Measurements from ENCODE around the gene ESPL1. TPM values are rescaled to one million over a fixed set of nuclear protein-coding genes. Genes with fewer than 3 reads are reported as not detected.

ESPL1 gene
- polyA plus RNA-seq, 3 donors = 8.0 to 9.4 (median 9.4) TPM

DNA sequence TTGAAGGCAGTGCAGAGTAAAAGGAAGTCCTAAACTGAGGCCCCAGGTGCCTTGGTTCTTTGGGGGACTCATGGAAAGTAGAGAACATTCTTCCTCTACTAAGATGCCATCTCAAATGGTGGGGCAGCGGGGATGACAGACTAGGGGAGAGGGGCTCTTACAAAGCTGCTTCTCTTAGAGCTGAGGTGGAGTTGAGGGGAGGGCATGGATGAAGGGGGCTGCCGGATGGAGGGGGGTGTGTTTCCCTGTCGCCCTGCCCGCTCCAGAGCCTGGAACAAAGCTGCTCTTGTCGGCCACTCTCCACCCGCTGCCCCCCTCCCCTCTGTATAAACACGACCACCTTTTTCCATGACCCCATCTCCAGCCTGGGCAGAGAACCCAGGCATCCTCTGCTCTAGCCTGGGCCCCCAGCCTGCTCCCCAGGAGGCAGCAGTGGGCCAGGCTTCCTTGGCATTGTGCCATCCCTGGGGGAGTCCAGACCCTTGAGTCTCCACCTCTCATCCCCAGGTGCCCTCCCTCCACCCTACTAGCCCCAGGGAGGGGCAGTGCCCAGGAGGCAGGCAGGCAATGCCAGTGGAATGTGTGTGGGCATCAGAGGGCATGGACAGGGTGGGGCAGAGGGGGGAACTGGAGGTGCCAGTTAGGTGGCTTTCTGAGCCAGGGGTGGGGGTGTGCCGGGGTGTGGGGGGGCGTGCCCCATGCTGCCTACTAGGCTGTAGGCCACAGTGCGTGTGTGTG is 37.8 kb upstream of the ESPL1 start:
- DNase-seq (ENCODE audit: low read depth in 3 of 3, low spot score in 2 of 3) = no peak

DNA sequence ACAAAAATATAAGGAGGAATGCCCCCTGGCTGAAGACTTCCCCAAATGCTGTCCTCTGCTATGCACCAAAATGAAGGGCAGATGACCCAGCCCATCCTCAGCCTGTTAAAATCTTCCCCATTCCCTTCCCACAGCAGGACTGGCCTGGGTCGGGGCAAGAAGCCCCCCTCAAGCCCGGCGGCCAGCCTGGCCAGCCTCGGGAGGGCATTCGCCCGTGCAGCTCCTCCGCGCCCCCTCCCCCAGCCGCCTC is 36.5 kb upstream of the ESPL1 start:
- no peak for DNase-seq (ENCODE audit: low read depth in 3 of 3, low spot score in 2 of 3)

DNA sequence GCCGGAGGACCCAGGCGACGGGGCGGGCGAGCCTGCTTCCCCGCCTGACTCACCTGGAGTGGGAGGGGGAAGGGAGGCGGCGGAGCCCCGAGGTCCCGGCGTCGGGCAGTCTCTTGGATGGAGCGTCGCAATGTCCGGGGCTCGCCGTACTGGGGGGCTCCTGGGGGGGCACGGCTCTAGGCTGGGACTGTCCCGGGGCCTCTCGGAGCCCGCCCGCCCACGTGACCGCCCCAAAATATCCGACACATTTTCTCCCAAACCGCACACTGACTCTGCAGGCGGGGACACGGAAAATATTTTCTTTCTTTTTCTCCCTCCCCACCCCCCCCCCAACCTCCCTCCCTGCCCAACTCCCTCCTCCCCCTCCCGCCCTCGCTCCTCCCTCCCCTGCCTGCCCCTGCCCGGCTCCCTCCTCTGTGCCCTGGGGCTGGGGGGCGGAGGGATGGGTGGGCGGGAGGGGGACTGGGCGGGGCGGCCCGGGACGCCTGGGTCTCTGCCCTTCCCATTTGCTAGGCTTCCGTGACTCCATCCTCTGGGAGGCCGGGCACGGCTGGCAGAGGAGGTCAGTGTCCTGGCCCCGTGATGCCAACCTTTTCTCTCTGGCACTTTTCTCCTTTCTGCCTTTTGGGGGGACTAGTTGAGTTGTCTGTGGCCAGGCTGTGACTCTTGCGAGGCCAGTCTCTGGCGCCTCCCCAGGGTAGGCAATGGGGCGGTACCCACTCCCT is 36.0 kb upstream of the ESPL1 start, which contains the start of gene RARG:
Gene RARG, minus strand, starts transcription at position 289 of the 725 bp plus-strand sequence. CDS start 4,664 bp downstream, outside the sequence.
- no peak for DNase-seq (ENCODE audit: low read depth in 3 of 3, low spot score in 2 of 3)

DNA sequence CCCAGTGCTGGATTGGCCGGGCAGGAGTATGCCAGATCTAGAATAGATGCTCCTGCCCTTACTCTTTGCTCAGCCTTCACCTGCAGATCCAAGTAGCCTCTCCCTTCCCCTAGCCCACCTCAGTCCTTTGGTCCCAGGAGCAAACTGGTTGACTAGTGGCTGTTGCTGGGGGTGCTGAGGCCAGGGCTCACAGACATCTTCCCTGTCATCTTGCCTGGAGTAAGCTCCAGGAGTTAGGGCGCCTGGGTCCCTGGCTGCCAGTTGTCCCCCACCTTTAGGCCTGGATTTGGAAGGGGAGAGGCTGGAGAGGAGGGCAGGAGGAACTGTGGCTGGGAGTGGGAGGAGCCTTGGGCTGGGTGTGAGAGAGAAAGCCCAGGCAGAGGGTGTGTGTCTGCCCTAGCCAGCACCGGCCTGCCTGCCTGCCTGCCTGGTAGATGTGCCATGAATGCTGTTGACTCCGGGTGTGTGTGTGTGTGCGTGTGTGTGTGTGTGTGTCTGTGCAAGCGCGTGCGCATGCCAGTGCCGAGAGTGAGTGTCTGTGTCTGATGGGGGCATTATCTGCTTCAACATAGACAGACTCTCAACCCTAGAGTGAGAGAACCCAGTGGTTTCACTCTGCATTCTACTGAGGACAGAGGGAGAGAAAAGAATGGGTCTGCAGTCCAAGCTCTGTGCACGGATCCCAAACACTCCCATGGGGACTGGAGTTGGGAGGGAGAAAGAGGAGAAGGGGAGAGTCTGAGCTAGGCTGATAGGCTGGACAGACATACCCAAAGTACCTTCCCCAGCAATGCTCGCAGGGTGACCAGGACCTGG is 35.2 kb upstream of the ESPL1 start:
- no peak for DNase-seq (ENCODE audit: low read depth in 3 of 3, low spot score in 2 of 3)

DNA sequence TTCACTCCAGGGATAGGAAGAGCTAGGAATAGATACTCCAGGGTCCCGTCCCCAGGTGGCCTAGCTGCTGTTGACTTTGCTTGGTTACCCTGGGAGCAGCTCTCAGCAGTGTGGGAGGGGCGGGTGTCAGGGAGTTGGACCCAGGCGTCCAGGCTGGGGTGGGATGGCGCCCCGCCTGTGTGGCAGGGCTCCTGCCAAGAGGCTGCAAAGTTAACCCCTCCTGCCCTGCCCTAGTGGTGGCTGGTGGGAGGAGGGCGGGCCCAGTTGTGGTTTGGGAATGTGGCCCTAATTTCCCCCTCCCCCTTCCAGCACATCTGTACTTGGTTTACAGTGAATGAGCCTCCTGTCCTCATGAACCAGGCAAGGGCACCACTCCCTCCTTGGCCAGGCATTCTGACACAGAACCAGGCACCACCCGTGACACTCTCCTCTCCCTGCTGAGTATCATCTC is 34.4 kb upstream of the ESPL1 start:
- no peak for DNase-seq (ENCODE audit: low read depth in 3 of 3, low spot score in 2 of 3)

DNA sequence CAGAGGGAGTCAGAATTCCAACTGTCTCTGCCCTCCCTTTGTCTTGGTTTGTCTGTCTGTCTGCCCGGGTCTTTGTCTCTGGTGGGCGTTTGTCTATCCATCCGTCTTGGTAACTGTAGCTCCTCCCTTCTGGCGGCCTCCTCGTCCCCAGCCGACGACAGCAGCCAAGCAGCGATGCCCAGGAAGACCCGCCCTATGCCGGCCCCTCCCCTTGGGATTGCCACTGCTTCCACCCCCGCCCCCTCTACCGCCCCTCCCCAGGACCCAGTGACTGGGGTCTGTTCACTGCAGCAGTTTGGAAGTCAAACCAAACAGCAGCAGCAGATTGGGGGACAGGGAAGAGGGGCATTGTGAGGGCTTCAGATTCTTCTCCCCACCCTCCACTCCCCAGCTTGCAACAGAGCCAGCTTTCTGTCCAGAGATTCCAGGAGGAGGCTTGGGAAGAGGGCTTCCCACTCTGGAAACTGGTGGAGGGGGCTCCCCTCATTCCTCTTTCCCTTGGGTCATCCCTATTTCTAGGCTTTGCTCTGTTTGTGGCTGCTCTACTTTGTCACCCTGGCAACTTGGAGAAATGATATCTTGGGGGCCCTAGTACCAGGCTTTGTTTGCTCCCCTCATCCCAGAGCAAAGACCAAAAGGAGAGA is 33.7 kb upstream of the ESPL1 start:
- DNase-seq (ENCODE audit: low read depth in 3 of 3, low spot score in 2 of 3) = no peak

DNA sequence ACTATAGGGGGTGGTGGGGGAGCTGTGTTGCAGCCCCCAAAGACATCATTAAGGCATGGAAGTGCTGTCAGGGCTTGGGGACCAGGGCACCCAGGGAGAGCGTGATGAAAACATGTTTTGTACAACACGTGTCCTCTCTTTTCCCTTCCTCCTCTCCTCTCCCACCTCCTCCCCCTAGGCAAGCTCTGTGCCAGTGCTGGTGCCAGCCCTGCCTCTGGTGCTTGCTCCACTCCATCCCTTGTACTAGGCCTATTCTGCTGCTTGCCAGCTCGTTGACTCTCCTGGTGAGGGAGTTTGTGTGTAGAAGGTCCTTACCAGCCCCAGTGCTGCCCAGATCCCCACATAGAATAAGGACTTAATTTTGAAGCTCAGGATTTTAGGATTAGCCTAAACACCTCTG is 32.9 kb upstream of the ESPL1 start:
- DNase-seq (ENCODE audit: low read depth in 3 of 3, low spot score in 2 of 3) = no peak

DNA sequence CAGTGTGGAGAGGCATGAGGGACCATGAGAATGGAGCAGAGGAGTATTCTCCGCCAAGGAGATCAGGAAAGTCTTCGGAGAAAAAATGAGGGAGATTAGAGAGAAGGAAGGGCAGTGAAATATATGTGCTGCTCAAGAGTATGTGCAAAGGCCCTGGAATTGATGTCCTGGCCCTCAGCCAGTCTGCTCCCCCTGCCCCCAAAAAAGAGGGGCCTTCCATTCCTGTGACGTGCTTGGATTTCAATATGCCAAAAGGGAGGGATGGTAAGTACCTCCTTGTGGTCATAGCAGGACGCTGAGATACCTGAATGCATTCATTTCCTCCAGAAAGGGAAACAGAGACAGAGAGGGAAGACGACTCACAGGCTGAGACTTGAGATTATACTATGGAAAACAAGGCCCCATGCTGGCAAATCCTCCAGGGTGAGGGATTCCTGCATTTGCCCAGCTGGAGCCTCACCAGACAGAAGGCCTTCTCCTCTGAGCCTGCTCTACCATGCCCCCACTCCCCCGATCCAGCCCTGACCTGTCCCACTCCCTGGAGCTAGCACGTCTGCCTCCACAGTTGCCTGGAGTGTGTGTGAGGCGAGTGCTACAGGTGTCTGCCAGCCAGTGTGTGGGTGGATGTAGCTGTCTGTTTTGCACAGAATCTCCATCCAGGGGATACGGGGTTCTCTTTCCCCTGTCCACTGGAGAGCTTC is 32.2 kb upstream of the ESPL1 start:
- DNase-seq (ENCODE audit: low read depth in 3 of 3, low spot score in 2 of 3) = no peak

DNA sequence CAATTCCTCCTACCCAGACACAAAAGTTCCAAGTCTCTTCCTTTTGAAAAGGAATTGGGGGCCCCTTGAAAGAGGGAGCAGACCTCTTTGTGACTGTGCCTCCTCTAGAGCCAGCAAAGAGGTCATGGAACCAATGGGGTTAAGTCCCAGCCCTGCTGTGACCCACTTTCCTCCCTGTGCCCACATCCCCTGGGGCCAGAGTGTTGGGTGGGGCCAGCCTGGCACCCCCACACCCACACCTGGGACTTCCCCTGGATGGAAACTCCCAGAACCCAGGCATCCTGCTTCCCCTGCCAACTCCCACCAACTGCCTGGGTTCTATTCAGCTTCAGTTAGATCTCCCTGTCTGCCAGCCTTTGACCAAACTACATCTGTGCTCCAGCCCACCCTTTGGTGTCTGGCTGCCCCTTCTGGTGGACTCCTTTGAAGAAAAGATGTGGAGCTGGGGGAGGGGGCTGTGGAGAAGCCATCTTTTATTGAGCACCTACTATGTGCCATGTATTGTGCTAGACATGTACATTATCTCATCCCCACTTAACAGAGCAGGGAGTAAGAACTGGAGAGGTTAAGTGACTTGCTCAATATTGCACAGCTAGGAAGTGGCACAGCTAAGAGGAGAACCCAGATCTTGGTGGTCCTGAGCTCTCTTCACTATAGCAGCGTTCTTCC is 31.5 kb upstream of the ESPL1 start:
- DNase-seq (ENCODE audit: low read depth in 3 of 3, low spot score in 2 of 3) = no peak

DNA sequence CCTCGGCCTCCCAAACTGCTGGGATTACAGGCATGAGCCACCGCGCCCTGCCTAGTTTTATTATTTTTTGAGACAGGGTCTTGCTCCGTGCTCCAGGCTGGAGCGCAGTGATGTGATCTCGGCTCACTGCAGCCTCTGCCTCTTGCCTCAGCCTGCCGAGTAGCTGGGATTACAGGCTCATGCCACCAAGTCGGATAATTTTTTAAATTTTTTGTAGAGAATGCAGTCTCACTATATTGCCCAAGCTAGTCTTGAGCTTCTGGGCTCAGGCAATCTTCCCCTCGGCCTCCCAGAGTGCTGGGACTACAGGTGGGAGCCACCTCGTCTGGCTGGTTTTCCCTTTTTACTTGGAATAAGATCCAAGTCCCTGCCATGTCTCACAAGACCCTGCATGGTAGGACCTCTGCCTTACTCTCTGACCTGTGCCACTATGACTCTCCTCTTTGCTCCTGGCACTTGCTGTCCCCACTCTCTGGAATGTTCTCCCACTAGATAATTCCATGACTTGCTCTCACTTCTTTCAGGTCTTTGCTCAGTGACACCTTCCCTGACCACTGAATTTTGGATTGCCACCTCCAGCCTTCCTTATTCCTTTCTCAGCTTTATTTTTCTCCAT is 28.3 kb upstream of the ESPL1 start:
- DNase-seq (ENCODE audit: low read depth in 3 of 3, low spot score in 2 of 3) = no peak

DNA sequence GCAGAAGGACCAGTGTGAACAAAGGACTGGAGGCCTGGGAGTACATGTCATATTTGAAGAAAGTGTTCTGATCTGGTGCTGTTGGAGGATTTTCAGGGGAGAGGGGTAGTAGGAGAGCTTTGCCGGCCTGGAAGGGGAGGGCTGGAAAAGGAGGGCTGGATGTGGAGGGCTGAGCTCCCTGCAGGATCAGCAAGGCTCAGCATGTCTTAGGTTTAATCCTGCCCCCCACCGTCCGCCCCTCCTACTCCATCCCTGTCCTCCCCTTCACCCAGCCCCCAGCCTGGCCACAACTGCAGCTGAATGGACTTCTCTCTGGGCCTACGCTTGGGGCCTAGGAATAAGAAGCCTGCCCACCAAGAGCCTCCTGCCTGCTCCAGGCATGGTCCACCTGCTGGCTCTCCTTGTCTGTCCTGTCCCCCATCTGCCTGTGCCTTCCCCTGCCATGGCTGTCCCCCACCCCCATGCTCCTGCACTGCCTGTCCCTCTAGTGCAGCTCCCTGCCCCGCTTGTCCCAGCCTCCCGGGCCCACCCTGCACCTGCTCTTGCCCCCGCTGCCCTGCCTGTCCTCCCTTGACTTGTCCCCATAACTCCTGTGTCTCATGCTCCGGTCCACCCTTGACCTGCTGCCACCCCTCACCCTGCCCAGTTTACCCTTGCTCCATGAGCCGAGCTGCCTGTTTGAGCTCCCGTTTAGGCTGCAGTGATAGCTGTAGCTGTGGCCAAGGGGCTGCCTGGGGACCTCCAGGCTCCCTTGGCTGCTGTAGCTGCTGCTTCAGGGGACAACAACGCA is 26.3 kb upstream of the ESPL1 start:
- no peak for DNase-seq (ENCODE audit: low read depth in 3 of 3, low spot score in 2 of 3)

DNA sequence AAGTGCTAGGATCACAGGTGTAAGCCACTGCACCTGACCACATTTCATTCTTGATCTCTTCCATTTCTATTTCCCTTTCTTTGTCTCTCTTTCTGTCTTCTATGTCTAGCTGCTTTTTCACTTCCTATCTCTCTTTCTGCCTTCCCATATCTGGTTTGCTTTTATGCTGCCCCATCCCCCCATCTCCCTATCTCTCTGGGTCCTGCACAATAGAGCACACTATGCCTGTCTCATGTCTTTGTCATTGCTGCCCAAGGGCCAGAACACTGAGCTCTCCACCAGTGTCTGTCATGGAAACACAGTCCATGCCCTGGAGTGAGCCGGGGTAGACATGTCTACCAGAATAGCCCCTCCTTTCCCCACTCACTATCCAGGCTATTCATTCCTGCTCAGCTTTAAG is 23.8 kb upstream of the ESPL1 start:
- DNase-seq (ENCODE audit: low read depth in 3 of 3, low spot score in 2 of 3) = no peak

DNA sequence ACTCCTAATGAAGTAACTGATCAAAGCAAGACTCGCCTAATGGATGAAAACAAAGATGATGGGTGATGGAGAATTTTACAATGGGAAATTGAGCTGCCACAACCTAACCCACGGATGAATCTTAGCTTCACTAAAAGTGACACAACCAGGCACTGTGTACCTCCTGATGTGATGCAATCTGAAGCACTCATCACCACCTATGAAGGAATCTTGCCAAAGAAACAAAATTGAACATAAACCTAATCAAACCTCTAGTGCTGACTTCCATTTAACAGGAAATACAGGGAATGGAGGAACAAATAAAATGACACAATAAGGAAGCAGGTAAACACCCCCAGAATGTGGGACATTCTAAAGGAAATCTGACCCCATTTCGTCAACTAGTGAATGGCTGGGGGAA is 22.8 kb upstream of the ESPL1 start:
- no peak for DNase-seq (ENCODE audit: low read depth in 3 of 3, low spot score in 2 of 3)

DNA sequence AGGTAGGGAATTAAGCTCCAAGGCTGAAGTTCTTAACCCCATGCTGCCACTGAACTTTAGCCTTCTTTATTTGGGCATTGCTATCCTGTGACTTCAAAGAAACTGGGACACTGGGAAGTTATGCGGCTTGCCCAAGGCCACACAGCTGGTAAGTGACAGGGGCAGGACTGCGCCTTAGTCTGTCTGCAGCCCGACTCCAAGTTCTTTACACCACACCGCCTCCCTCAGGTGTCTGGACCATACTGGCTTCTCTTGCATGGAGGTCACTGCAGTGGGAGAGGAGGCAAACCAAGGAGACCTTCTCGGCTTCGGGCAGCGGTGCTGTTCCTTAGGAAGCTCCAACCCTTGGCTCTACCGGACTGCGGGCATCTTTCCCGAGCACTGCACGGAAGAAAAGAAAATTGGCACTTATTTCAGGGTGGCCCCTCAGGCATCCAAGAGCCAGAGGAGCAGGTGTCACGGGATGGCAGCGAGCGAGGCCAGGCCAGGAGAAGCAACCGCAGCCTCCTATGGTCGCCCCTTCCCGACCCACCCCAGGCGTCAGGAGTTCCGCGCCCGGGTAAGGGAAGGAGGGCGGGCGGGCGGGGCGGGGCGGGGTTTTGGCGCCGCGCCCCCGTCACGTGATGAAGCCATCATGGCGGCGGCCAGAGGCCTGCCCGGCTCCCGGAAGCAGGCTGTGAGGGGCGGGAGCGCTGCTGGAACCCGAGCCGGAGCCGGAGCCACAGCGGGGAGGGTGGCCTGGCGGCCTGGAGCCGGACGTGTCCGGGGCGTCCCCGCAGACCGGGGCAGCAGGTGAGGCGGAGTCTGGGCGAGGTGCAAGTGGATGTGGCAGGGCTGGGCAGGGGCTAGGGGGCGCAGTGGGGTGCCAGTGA is 16.4 kb upstream of the ESPL1 start:
- no peak for DNase-seq (ENCODE audit: low read depth in 3 of 3, low spot score in 2 of 3)

DNA sequence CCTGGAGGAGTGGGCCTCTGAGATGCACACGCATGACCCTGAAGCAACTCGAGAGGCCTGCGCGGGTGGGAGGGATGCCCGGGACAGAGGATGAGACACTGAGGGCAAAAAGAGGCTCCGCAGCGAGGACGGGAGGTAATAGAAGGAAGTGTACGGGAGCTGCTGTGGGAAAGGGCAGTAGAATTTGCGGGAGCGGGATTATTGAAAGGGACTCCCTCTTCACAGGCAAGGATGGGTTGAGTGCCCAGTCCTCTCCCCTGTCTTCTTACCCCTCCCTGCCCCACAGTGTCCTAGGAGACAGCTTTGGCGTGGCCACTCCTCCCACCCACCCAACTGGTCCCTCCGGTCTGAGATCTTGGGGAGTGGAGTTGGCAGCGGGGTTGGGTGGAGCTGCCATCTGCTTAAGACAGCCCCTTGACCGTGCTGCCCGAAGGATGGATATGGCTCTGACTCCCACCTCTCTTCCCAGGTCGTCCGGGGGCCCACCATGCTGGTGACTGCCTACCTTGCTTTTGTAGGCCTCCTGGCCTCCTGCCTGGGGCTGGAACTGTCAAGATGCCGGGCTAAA is 15.7 kb upstream of the ESPL1 start:
- DNase-seq (ENCODE audit: low read depth in 3 of 3, low spot score in 2 of 3) = no peak

DNA sequence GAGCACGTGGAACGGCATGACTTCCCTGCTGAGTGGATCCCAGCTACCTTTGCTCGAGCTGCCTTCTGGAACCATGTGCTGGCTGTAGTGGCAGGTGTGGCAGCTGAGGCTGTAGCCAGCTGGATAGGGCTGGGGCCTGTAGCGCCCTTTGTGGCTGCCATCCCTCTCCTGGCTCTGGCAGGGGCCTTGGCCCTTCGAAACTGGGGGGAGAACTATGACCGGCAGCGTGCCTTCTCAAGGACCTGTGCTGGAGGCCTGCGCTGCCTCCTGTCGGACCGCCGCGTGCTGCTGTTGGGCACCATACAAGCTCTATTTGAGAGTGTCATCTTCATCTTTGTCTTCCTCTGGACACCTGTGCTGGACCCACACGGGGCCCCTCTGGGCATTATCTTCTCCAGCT is 14.8 kb upstream of the ESPL1 start:
- DNase-seq (ENCODE audit: low read depth in 3 of 3, low spot score in 2 of 3) = no peak

DNA sequence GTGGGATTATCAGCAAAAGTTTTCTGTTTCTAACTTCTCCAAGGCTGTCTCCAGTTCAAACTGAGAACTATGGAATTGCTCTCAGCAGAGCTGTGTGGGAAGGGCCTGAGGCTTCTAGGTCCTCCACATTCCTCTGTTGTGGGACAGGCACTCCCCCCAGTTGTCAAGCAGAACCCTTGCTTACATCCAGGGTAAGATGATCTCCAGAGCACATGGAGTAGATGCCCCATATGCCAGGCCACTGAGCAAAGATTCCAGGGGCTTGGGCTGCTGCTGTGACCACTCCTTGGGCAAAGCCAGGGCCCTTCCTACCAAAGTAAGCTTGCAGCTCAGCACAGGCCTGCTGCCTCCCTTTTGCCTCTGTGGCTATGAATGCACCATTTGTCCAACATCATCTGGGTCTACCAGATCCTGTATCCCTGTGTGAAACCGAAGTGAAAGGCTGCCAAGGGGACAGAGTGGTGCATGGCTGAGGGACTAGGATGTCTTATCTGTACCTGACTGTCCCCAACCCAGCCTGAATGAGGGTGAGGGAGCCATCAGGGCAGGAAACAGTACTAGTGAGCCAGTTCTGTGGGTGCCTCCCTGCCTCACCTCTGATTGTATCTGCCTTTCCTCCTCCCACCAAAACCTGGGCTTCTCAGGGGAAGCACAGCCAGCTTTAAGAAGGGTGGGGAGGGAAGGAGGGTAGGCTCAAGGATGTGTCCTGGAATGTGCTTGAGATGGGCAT is 13.1 kb upstream of the ESPL1 start:
- DNase-seq (ENCODE audit: low read depth in 3 of 3, low spot score in 2 of 3) = no peak
